Adrenal gland (tissue), 12 donors: Measurements from ENCODE around the gene KIF9. TPM values are rescaled to one million over a fixed set of nuclear protein-coding genes. Genes with fewer than 3 reads are reported as not detected.
A peak's percentile ranks its signal among the peaks of the same experiment; 100 is the strongest.

Source experiments
- DNase-seq, 7 donors: peaks; one replicate each; pipeline ENCODE4 v3.0.0-alpha.2; 2019 to 2020
- H3K27ac ChIP-seq, 5 donors: fragments of 200-600 bp; sonication (generic) in 4 of 5; 1 replicate in 3 of 5; 2 replicates in 2 of 5; pipeline versions ENCODE4 v1.5.1 to v1.8.0; 2016 to 2020; ENCODE audit warnings: mild to moderate bottlenecking in 1 of 5
- H3K27me3 ChIP-seq: fragments of 200-600 bp; 2 replicates; pipeline ENCODE4 v1.8.0; 2021
- H3K36me3 ChIP-seq, 2 donors: fragments of 200-600 bp; replicated peaks in 1 of 2; 1 replicate in 1 of 2; 2 replicates in 1 of 2; pipeline versions ENCODE4 v1.5.1 to v1.8.0; 2018 to 2022
- H3K4me1 ChIP-seq, 2 donors: fragments of 200-600 bp; replicated peaks in 1 of 2; 1 replicate in 1 of 2; 2 replicates in 1 of 2; pipeline versions ENCODE4 v1.5.1 to v1.8.0; 2018 to 2021
- H3K4me3 ChIP-seq, 4 donors: fragments of 200-600 bp; sonication (generic) in 3 of 4; one replicate each; pipeline ENCODE4 v1.5.1; 2016 to 2018
- H3K9me3 ChIP-seq, 3 donors: fragments of 200-600 bp; sonication (generic) in 1 of 3; replicated peaks in 1 of 3; 1 replicate in 2 of 3; 2 replicates in 1 of 3; pipeline versions ENCODE4 v1.5.1 to v1.8.0; 2016 to 2021
- POLR2A ChIP-seq, 2 donors: fragments of 450-650 bp; IDR thresholded peaks; one replicate each; pipeline ENCODE4 v1.6.1; 2017; ENCODE audit warnings: antibody characterized with exemption in 2 of 2, mild to moderate bottlenecking in 2 of 2, moderate library complexity in 1 of 2
- WGBS, 4 donors: extraction: QIAGEN DNeasy Blood & Tissue Kit in 2 of 4; methylation state at CpG; one replicate each; pipeline versions ENCODE4 v1.1.5 to v1.1.7; 2013 to 2017; 5-methylcytosine and 5-hydroxymethylcytosine counted together
- intact Hi-C, 2 donors: fragments of 100-400 bp; cut with DNase I; formaldehyde crosslinking; loops; one replicate each; pipeline versions ENCODE4 v1.14.1 to v1.15.0; 2022 to 2023
- polyA plus RNA-seq, 3 donors: library from polyadenylated mRNA; stranded (reverse); fragments of 200-250 nt in 2 of 3; fragments of 350-450 nt in 1 of 3; fragmentation: Illumina TruSeq in 1 of 3; extraction: RNeasy Lipid Tissue Mini Kit (QIAGEN cat#74804) in 1 of 3; gene quantifications; one replicate each; pipeline ENCODE4 v1.2.3, GENCODE V29; 2013 to 2014
- total RNA-seq, 9 donors: library from RNA; depleted of rRNA in 4 of 9; stranded (reverse); fragments of >200 nt in 4 of 9; fragments of 120-200 nt in 1 of 9; fragmentation: NEBNext Ultra II Directional in 1 of 9; extraction: Animal tissue kit (Norgen Biotek cat#: 25700) in 1 of 9; gene quantifications; one replicate each; pipeline versions ENCODE4 v1.1.0 to v1.2.4, GENCODE V29; 2013 to 2023
- TF ChIP-seq, protein P1 (sequence below), 6 experiments: fragments of 450-650 bp in 4 of 6; fragments of 200-600 bp in 2 of 6; sonication (generic) in 1 of 6; IDR thresholded peaks; 1 replicate in 5 of 6; 2 replicates in 1 of 6; pipeline versions ENCODE4 v1.5.1 to v1.8.0; 2016 to 2021; ENCODE audit warnings: antibody characterized with exemption in 6 of 6, mild to moderate bottlenecking in 2 of 6, moderate library complexity in 1 of 6
- donor health status: healthy with polysubstance abuse.
- donor health status: Bipolar disorder and iron deficiency.
- donor health status: DM: yes; HTN: yes; CAD: no.
- donor health status: DM: no; HTN: no; CAD: no.
- donor health status: DM: no; HTN: no; CAD: no.
- donor health status: DM: yes; HTN: yes; CAD: no.

KIF9 gene
- total and polyA plus RNA-seq, 12 donors = 1.1 to 12.8 (median 5.5) TPM

DNA sequence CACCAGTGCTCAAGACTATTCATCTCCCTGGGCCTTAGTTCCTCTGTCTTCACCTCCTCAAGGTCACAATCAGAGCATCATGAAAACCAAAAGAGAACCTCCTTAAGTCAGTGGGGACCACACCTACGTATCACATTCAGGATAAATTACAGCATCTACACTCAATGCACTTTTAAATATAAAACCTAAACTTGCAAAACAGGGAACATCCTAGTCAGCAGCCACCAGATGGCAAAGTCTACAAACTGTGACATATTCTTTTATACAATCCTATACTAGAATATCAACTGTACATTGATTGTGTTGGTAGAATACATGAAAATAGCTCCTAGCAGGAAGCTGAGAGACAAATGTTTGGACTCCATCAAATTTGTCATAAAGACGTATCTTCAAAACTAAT lies 7.9 kb downstream of the KIF9 start:
- Histone ChIP-seq H3K4me3 (no peak overlapping the region), H3K36me3 (no peaks in the 10 kb centered on the region), H3K9me3 (no peaks in the 10 kb centered on the region), H3K27ac (no peak overlapping the region), H3K4me1 (no peaks in the 10 kb centered on the region), H3K27me3 (no peaks in the 10 kb centered on the region)
- DNase-seq = no peak
- TF ChIP-seq, protein P1, sequence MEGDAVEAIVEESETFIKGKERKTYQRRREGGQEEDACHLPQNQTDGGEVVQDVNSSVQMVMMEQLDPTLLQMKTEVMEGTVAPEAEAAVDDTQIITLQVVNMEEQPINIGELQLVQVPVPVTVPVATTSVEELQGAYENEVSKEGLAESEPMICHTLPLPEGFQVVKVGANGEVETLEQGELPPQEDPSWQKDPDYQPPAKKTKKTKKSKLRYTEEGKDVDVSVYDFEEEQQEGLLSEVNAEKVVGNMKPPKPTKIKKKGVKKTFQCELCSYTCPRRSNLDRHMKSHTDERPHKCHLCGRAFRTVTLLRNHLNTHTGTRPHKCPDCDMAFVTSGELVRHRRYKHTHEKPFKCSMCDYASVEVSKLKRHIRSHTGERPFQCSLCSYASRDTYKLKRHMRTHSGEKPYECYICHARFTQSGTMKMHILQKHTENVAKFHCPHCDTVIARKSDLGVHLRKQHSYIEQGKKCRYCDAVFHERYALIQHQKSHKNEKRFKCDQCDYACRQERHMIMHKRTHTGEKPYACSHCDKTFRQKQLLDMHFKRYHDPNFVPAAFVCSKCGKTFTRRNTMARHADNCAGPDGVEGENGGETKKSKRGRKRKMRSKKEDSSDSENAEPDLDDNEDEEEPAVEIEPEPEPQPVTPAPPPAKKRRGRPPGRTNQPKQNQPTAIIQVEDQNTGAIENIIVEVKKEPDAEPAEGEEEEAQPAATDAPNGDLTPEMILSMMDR (IDR thresholded peaks at IDR 0.05) = peak in 1 of 6 experiments; percentile 4
- TF ChIP-seq POLR2A (IDR thresholded peaks at IDR 0.05) = no peak
- intact Hi-C loops = no loop called here
- 91 to 95% (median 92%) methylated on average over 2 of the region's 2 CpGs for WGBS, 4 donors

GRCh38 chr3:47273564-47273963 lies 9.0 kb downstream of the KIF9 start:
- Histone ChIP-seq H3K4me1 (no peaks in the 10 kb centered on the region), H3K27ac (no peak overlapping the region), H3K36me3 (no peaks in the 10 kb centered on the region), H3K9me3 (no peaks in the 10 kb centered on the region), H3K27me3 (no peaks in the 10 kb centered on the region), H3K4me3 (no peak overlapping the region)
- 83 to 89% (median 87%) methylated on average over 2 to 5 of the region's 5 CpGs for whole genome bisulfite sequencing, 4 donors
- TF ChIP-seq, protein P1 (IDR thresholded peaks at IDR 0.05) = no peak
- no peak for TF ChIP-seq POLR2A (IDR thresholded peaks at IDR 0.05)
- intact Hi-C loops = no loop called here
- no peak for DNase-seq

GRCh38 chr3:47270526-47270925 lies 12.1 kb downstream of the KIF9 start:
- H3K27ac ChIP-seq = no peak overlapping the region
- H3K9me3 ChIP-seq = no peaks in the 10 kb centered on the region
- WGBS, 4 donors = 86 to 92% (median 88%) methylated on average over 4 of the region's 4 CpGs
- H3K4me3 ChIP-seq = no peak overlapping the region
- TF ChIP-seq, protein P1 (IDR thresholded peaks at IDR 0.05) = no peak
- no peak for TF ChIP-seq POLR2A (IDR thresholded peaks at IDR 0.05)
- intact Hi-C loops = no loop called here
- H3K36me3 ChIP-seq = no peaks in the 10 kb centered on the region
- no peak for DNase-seq
- H3K4me1 ChIP-seq = peaks cover 0 to 6% of the 10 kb centered on the region in 2 donors
- no peaks in the 10 kb centered on the region for H3K27me3 ChIP-seq

GRCh38 chr3:47267490-47267824 lies 15.1 kb downstream of the KIF9 start:
- Histone ChIP-seq H3K4me3 (no peak overlapping the region), H3K4me1 (peaks cover 0 to 6% of the 10 kb centered on the region in 2 donors), H3K27me3 (no peaks in the 10 kb centered on the region), H3K9me3 (no peaks in the 10 kb centered on the region), H3K36me3 (no peaks in the 10 kb centered on the region), H3K27ac (no peak overlapping the region)
- TF ChIP-seq POLR2A (IDR thresholded peaks at IDR 0.05) = no peak
- TF ChIP-seq, protein P1 (IDR thresholded peaks at IDR 0.05) = no peak
- intact Hi-C loops = loop anchor here in 1 of 2 donors (10.0 kb wide), 1 partner anchor 57 kb away; no protein-coding TSS in a partner anchor
- DNase-seq = no peak
